Fibroblast of skin of abdomen (primary cell): Measurements from ENCODE around the gene ADORA2B.
"Not testable (repeated sequence)": the region's sequence is repeated elsewhere in the genome, so short reads cannot be mapped to it uniquely, and the experiment has no call there.

Experiments
- DNase-seq: peaks from one replicate; pipeline ENCODE4 v3.0.0-alpha.2; 2013

ADORA2B gene

DNA sequence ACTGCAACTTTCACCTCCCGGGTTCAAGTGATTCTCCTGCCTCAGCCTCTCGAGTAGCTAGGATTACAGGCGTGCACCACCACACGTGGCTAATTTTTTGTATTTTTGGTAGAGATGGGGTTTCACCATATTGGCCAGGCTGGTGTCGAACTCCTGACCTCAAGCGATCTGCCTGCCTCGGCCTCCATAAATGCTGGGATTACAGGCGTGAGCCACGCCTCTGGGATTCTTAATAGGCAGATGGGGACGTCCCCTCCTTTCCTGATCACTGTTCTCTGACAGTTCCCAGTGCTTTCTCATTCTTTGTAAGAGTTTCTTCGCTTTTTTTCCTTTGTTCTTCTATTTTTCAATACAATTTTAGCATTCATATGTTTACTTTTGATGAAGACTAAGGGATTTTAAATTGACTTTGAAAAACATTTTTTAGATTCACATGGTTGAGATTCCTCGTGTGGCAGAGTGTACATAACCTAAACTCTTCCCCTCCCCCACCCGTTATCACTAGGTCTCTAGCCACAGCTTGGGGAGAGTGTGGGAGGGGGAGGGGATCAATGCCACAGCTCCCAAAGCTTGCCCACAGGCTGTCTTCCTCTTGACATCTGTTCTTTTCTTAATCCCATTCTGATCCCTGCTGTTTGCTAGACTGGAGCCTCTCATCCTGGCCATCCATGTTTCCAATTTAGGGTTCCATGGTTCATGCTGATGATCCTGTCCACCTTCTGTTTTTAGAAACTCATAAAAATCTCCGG is 11.0 kb downstream of the ADORA2B start:
- no peak for DNase-seq

DNA sequence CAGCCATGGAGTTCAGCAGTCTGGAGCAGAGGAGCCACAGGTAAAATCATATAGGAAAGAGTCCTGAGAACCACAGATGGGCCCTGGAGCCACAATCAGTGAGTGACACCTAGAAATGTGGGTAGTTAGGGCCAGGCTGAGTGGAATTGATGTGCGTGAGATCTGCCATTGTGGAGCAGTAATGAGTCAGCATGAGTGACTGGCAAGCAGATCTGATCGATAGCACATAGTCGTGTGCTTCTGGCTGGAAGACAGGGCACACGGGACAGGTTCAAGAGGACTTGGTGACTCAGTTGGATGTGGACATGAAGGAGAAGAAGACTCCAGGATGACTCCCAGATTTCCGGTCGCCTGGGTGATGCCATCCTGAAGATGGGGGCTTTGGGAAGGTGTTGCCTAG is 12.3 kb downstream of the ADORA2B start:
- no peak for DNase-seq

DNA sequence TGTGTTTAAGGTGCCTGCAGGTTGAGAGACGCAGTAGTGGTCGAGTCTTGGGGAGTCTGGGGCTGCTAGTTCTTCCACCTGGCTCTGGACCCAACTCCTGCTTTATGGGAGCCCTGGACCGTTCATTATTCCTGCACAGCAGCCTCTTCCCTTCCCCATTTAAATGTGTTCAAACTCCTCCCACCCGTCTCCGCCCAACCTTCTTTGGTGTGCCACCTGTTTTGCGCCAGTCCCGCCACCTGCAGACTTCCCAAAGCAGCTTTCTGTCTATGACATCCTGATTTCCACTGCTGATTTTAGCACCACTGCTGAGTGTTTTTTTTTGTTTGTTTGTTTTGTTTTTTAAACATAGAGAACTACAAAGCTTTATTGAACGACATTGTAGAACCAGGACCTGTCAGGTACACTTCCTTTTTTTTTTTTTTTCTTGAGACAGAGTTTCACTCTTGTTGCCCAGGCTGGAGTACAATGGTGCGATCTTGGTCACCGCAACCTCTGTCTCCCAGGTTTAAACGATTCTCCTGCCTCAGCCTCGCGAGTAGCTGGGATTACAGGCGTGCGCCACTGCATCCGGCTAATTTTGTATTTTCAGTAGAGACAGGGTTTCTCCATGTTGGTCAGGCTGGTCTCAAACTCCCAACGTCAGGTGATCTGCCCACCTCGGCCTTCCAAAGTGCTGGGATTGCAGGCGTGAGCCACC is 12.8 kb downstream of the ADORA2B start:
- no peak for DNase-seq

DNA sequence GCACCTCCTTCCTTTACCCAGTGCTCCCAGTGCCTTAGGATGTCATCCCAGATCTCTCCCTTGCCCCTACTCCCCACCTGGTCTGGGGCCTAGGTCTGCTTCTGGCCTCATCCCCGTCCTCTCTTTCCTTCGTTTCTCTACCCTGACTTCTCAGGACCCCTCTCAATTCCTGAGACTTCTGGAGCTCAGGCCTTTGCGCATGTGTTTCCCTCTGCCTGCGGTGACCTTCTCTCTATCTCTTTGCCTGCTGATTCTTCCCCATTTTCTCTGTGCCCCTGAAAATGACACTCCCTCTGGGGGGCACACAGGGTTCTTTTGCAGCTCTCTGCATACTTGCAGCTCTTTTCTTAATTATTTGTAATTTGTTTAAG is 13.5 kb downstream of the ADORA2B start:
- DNase-seq, result no peak

- peak; percentile 30 for DNase-seq
Observed at GRCh38 chr17:15963670-15964110, 18.8 kb downstream of the ADORA2B start.

- no peak for DNase-seq
Observed at GRCh38 chr17:15965528-15965927, 20.6 kb downstream of the ADORA2B start.

DNA sequence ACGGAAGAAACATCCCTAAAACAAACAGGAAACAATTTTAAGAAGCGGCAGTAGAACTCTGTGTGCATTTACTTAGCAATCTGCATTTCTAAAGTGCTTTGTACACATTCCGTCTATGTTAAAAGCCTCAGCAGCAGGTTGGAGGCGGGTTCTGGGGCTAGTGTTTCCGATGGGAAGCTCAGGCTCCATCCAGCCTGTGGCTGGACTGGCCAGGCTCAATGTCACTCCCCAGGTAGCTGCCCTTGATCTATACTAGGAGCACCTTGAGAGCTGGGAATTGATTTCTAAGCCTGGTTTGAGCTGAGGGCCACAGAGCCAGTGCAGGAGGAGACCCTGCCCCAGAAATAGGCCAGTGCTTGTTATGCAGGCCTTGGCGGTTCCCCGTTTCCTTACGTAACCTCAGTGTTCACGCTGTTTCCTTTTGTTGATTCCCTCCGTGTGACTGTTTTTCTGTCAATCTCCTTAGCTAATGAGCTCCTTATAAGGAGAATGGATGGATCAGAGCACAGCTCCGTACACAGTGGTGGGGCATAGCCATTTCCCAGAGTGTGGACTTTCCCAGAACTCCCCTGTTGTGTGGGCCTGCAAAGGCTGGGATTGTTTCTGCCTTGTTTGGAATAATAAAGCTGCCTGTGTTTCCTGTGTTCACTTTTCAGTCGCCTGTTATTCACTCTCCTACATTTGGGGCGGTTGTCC is 21.4 kb downstream of the ADORA2B start:
- DNase-seq, result no peak

- DNase-seq, result no peak
Observed at GRCh38 chr17:15966879-15967248, 21.9 kb downstream of the ADORA2B start.

- no peak for DNase-seq
Observed at GRCh38 chr17:15967706-15968399, 22.9 kb downstream of the ADORA2B start.

GRCh38 chr17:15969463-15969862 is 24.5 kb downstream of the ADORA2B start:
- DNase-seq, result no peak

GRCh38 chr17:15970500-15970899 is 25.6 kb downstream of the ADORA2B start:
- no peak for DNase-seq

- no peak for DNase-seq
Observed at GRCh38 chr17:15971098-15971678, 26.3 kb downstream of the ADORA2B start.

DNA sequence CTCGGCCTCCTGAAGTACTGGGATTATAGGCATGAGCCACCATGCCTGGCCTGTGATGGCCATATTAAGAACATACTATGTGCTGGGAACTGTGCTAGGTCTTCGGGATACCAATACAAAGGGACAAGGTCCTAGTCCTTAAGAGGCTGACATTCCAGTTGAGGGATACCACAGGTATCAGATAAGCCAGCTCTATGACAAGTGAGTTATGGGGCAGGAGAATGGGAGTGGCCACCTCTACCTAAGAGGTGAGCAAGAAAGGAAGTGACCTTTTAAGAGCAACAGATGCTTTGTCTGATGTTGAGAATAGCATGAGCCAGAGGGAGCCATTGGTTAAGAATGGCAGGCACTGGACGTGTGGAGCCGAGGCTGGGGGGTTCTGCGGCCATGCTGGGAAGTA is 27.0 kb downstream of the ADORA2B start:
- no peak for DNase-seq

GRCh38 chr17:15972497-15972951 is 27.6 kb downstream of the ADORA2B start:
- no peak for DNase-seq

DNA sequence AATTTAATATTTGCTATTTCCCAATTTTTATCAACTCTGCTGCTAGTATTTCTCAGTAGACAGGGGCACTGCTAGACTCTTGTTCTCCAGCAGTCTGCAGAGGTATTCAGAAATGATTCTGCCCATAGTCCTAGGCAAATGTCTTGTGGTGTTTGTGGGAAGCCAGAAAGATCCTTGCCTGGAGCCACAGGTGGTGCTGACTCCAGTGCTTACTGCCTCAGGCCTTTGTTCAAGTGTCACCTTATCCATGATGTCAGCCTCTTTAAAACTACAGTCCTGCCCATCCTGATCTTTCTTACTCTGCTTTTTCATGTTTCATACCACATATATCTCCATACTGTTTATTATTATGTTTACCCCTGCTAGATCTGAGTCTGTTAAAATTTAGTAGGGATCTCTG is 28.1 kb downstream of the ADORA2B start:
- DNase-seq, result no peak

DNA sequence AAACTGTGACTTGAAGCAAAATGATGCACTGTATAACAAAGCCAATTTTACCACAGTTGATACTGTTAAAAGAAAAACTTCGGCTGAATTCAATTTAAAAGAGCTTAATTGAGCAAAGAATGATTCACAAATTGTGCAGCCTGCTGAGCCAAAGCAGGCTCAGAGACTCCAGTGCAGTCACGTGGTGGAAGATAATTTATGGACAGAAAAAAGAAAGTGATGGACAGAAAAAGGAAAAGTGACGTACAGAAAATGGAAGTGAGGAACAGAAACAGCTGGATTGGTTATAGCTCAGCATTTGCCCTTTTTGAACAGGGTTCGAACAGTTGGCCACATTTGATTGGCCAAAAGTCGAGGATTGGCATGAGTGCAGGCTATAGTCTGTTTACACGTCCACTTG is 28.9 kb downstream of the ADORA2B start:
- no peak for DNase-seq

DNA sequence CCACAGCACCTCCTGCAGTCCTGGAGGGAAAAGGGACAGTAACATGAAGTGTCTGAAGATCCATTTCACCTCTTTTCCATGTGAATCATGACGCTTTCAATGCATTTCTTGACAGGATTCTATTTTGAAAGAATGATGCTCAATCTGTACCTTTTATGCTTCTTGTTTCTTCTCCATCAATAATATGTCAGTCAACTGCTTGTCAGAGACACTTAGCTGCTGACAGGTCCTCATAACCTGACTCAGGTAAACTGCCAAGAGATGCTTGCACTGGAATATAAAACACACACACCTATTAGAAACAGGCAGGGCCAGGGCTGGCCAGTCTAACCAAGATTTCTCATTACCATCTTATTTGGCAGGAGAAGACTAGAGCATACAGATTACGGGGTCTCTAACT is 33.0 kb downstream of the ADORA2B start:
- DNase-seq, result no peak

GRCh38 chr17:15978606-15979005 is 33.7 kb downstream of the ADORA2B start:
- no peak for DNase-seq

GRCh38 chr17:15979013-15979412 is 34.1 kb downstream of the ADORA2B start:
- not testable (repeated sequence) for DNase-seq

DNA sequence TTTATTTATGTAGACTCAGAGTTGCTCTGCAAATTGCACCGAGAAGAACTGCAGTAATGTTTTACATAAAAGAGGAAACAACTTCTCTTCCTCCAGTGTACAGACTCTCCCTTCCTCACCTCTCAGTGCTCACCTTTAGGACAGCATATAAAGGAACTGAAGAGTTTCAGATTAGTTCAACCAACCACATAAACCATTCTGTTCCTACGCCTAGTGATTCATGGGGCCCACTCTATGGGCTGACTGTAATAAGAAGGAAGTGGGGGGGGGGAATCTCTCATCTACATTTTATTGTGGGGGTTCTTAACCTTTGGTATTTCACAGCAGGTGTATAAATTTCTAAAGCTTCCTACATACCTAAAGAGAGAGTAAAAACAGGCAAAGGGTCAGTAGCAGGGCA is 36.3 kb downstream of the ADORA2B start:
- DNase-seq, result no peak

GRCh38 chr17:15981646-15982580 is 37.0 kb downstream of the ADORA2B start:
- DNase-seq, result peak; percentile 53
